Loucy (cell line): Measurements from ENCODE around the gene PAXIP1.

Source experiments
- H2AFZ ChIP-seq: fragments of 200-600 bp; sonication (generic); 2 replicates; pipeline ENCODE4 v1.6.0; 2016; ENCODE audit warnings: antibody characterized with exemption, mild to moderate bottlenecking, low read length, moderate library complexity
- H3F3A ChIP-seq: fragments of 200-600 bp; 2 replicates; pipeline ENCODE4 v1.6.0; 2016; ENCODE audit warnings: antibody characterized with exemption, low read depth, mild to moderate bottlenecking
- H3K27me3 ChIP-seq: fragments of 200-600 bp; sonication (generic); 2 replicates; pipeline ENCODE4 v1.6.1; 2014; ENCODE audit warnings: low read length, mild to moderate bottlenecking; ENCODE audit not compliant: insufficient read depth, poor library complexity, severe bottlenecking
- H3K36me3 ChIP-seq: fragments of 200-600 bp; sonication (generic); 2 replicates; pipeline ENCODE4 v1.6.1; 2016; ENCODE audit warnings: low read length; ENCODE audit not compliant: insufficient read depth
- H3K4me1 ChIP-seq: fragments of 200-600 bp; sonication (generic); 2 replicates; pipeline ENCODE4 v1.5.1; 2014; ENCODE audit warnings: low read length, mild to moderate bottlenecking; ENCODE audit not compliant: insufficient read depth, poor library complexity, severe bottlenecking
- H3K4me2 ChIP-seq: fragments of 200-600 bp; sonication (generic); 2 replicates; pipeline ENCODE4 v1.6.0; 2014; ENCODE audit warnings: antibody characterized with exemption, low read length, low read depth, mild to moderate bottlenecking; ENCODE audit not compliant: poor library complexity, severe bottlenecking
- H3K4me3 ChIP-seq: fragments of 200-600 bp; sonication (generic); 2 replicates; pipeline ENCODE4 v1.5.1; 2014; ENCODE audit warnings: low read length, mild to moderate bottlenecking, mixed read lengths; ENCODE audit not compliant: poor library complexity, severe bottlenecking
- H3K79me2 ChIP-seq: fragments of 200-600 bp; sonication (generic); 2 replicates; pipeline ENCODE4 v1.6.1; 2014; ENCODE audit warnings: low read length; ENCODE audit not compliant: insufficient read depth
- H3K9ac ChIP-seq: fragments of 200-600 bp; sonication (generic); 2 replicates; pipeline ENCODE4 v1.6.0; 2014; ENCODE audit warnings: mild to moderate bottlenecking, low read depth, low read length, moderate library complexity; ENCODE audit not compliant: poor library complexity, severe bottlenecking
- H3K9me2 ChIP-seq: fragments of 200-600 bp; sonication (generic); replicated peaks from 2 replicates; pipeline ENCODE4 v1.6.1; 2016; ENCODE audit warnings: low read depth, low read length, mixed read lengths
- H3K9me3 ChIP-seq: fragments of 200-600 bp; sonication (generic); 2 replicates; pipeline ENCODE4 v1.6.1; 2014; ENCODE audit warnings: mild to moderate bottlenecking, antibody characterized with exemption, low read length, low read depth; ENCODE audit not compliant: insufficient read depth
- H4K20me1 ChIP-seq: fragments of 200-600 bp; sonication (generic); 2 replicates; pipeline ENCODE4 v1.6.0; 2014; ENCODE audit warnings: antibody characterized with exemption, low read length, mild to moderate bottlenecking; ENCODE audit not compliant: insufficient read depth, poor library complexity, severe bottlenecking
- CTCF ChIP-seq: fragments of 200-600 bp; sonication (generic); conservative IDR thresholded peaks from 2 replicates; pipeline ENCODE4 v1.5.1; 2014; ENCODE audit warnings: mild to moderate bottlenecking, antibody characterized with exemption, low read length
- EZH2phosphoT487 ChIP-seq: fragments of 200-600 bp; IDR thresholded peaks from 2 replicates; pipeline ENCODE4 v1.6.1; 2018; ENCODE audit warnings: antibody characterized with exemption, mild to moderate bottlenecking, moderate library complexity, borderline replicate concordance

Gene PAXIP1, protein sequence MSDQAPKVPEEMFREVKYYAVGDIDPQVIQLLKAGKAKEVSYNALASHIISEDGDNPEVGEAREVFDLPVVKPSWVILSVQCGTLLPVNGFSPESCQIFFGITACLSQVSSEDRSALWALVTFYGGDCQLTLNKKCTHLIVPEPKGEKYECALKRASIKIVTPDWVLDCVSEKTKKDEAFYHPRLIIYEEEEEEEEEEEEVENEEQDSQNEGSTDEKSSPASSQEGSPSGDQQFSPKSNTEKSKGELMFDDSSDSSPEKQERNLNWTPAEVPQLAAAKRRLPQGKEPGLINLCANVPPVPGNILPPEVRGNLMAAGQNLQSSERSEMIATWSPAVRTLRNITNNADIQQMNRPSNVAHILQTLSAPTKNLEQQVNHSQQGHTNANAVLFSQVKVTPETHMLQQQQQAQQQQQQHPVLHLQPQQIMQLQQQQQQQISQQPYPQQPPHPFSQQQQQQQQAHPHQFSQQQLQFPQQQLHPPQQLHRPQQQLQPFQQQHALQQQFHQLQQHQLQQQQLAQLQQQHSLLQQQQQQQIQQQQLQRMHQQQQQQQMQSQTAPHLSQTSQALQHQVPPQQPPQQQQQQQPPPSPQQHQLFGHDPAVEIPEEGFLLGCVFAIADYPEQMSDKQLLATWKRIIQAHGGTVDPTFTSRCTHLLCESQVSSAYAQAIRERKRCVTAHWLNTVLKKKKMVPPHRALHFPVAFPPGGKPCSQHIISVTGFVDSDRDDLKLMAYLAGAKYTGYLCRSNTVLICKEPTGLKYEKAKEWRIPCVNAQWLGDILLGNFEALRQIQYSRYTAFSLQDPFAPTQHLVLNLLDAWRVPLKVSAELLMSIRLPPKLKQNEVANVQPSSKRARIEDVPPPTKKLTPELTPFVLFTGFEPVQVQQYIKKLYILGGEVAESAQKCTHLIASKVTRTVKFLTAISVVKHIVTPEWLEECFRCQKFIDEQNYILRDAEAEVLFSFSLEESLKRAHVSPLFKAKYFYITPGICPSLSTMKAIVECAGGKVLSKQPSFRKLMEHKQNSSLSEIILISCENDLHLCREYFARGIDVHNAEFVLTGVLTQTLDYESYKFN

DNA sequence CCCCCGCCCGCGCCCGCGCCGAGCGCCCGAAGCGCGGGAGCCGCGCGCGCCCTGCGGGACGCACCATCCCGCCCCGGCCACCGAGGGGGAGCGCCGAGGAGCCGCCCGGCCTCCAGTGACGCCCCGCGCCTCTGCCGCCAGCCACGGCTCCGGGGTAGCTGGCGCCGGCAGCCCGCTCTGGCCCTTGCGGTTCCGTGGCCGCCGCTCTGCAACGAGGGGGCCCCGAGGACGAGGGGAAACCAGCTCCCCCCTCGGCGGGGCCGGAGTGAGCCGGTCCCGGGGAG lies at the start of gene PAXIP1:
Gene PAXIP1 (minus strand): TSS at position 33 of the 284 bp plus-strand sequence. CDS start 195 bp downstream, outside the sequence.
- H3K79me2 ChIP-seq: peaks cover 68% of the 10 kb centered on the region
- no peaks in the 10 kb centered on the region for H3K27me3 ChIP-seq
- H3K4me1 ChIP-seq: peaks cover 40% of the 10 kb centered on the region
- no peaks in the 10 kb centered on the region for H3K9me3 ChIP-seq
- H3K4me3 ChIP-seq: peak within 1 kb of the TSS; percentile 84
- H3K36me3 ChIP-seq: peaks cover 5% of the 10 kb centered on the region; the same call in 1 of the 2 replicates
- peak within 1 kb of the TSS; percentile 96 for H3K9ac ChIP-seq
- peaks cover 36% of the 10 kb centered on the region for H4K20me1 ChIP-seq
- peak within 1 kb of the TSS; percentile 87 for H2AFZ ChIP-seq
- peaks cover 7% of the 10 kb centered on the region; the same call in 1 of the 2 replicates for H3F3A ChIP-seq
- peak within 1 kb of the TSS; percentile 87 for H3K4me2 ChIP-seq
- H3K9me2 ChIP-seq: no peaks in the 10 kb centered on the region
- no peak for TF ChIP-seq CTCF
- TF ChIP-seq EZH2phosphoT487: no peak

GRCh38 chr7:155051355-155051754 lies 48.4 kb upstream of the PAXIP1 start:
- Histone ChIP-seq H3K36me3 (no peaks in the 10 kb centered on the region), H3K9me3 (no peaks in the 10 kb centered on the region), H3K4me2 (no peak overlapping the region), H3F3A (no peaks in the 10 kb centered on the region), H3K4me1 (no peaks in the 10 kb centered on the region), H3K9me2 (no peaks in the 10 kb centered on the region), H3K9ac (no peak overlapping the region), H4K20me1 (no peaks in the 10 kb centered on the region), H3K79me2 (no peaks in the 10 kb centered on the region), H3K4me3 (no peak overlapping the region), H3K27me3 (no peaks in the 10 kb centered on the region), H2AFZ (no peak overlapping the region)
- TF ChIP-seq CTCF: no peak
- no peak for TF ChIP-seq EZH2phosphoT487

DNA sequence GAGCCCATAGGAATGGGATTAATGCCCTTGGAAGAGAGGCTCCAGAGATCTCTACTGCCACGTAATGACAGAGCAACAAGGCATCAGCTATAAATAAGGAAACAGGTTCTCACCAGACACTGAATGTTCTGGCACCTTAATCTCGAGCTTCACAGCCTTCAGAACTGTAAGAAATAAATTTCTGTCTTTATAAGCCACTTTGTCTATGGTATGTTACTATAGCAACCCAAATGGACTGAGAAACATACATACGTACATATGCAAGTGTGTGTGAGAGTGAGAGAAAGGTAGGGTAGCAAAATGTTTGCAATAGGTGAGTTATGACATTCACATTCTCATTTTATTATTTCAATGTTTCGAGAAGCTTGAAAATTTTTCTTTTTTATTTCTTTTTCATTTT lies 45.1 kb upstream of the PAXIP1 start:
- Histone ChIP-seq H2AFZ (no peak overlapping the region), H3K36me3 (no peaks in the 10 kb centered on the region), H3F3A (no peaks in the 10 kb centered on the region), H3K4me3 (no peak overlapping the region), H3K9me3 (no peaks in the 10 kb centered on the region), H3K4me1 (no peaks in the 10 kb centered on the region), H3K9me2 (no peaks in the 10 kb centered on the region), H3K4me2 (no peak overlapping the region), H3K79me2 (no peaks in the 10 kb centered on the region), H3K9ac (no peak overlapping the region), H4K20me1 (no peaks in the 10 kb centered on the region), H3K27me3 (no peaks in the 10 kb centered on the region)
- TF ChIP-seq EZH2phosphoT487 (no peak), CTCF (no peak)
